GM21447 (cell line): Measurements from ENCODE around the gene RALBP1.
A peak's percentile ranks its signal among the peaks of the same experiment; 100 is the strongest.
"Not testable (repeated sequence)": the region's sequence is repeated elsewhere in the genome, so short reads cannot be mapped to it uniquely, and the experiment has no call there.

ENCODE experiments used
- ATAC-seq: cut with Tn5 transposase; IDR thresholded peaks from one replicate; pipeline ENCODE4 v1.9.1; 2021; ENCODE audit not compliant: unreplicated experiment

Gene RALBP1

DNA sequence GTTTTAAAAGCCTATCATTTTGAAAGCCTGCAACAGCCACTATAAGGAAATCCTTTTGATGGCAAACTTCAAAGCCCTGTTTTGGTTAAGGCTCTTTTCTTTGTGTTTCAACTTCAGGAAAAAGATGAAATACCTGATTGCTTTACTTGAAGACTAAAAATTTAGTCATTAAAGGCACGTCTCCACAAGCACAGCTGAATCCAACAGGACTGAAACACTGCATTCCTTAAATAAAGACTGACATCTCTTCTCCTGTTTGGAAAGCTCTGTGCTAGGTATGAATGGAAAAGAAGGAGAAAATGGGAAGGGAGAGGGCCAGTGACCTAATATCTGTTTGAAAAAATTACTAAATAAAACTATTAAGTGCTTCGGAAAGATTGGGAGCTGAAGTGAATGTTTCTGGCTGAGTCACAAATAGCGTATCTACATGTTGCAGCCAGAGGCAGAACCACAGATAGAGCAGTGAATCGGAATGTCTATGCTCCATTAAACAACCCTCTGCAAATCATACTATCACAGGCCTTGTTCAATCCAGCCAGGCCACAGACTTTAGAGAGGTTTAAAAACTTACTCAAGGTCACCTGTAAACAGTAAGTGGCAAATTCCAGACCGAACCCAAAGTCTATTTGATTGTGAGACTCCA, 21.1 kb upstream of the RALBP1 start:
- no peak for ATAC-seq

DNA sequence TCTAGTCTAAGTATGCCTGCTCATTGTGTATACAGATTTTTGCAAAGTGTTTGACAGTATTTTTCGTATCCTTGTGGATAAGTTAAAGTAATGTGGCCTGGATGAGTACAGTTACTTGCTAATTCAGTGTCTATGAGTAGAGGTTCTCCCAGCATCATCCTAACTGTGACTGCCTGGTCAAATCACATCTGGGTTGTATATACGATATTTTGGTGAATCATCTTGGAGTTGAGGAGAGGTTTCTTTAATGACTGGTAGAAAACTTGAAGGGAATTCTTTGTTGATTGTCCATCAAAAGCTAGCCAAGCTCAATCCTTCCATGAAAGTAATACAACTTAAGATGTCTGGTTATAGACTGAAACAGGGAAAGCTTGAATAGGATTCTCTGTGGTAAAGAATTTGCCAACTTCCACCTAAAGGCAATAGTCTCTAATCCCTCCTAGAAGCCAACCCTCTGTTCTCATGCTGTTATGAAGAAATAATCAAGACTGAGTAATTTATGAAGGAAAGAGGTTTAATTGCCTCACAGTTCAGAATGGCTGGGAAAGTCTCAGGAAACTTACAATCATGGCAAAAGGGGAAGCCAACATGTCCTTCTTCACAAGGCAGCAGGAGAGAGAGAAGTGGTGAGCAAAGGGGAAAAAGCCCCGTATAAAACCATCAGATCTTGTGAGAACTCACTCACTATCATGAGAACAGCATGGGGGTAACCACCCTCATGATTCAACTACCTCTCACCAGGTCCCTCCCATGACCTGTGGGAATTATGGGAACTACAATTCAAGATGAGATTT, 19.4 kb upstream of the RALBP1 start:
- ATAC-seq: no peak

DNA sequence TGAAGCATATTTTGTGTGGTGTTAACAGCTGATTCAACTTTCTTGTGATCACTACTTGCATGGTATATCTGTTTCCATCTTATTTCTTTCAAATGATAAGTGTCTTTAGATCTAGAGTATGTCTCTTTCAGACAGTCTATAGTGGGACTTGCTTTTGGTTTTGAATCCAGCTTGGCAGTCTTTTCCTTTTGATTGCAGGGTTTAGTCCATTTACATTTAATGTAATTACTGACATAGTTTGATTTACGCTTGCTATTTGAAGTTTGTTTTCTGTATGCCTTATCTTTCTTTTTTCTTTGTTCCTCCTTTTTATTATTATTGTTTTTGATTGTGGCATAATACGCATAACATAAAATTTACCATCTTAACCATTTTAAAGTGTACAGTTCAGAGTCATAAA, 9.2 kb upstream of the RALBP1 start:
- no peak for ATAC-seq

DNA sequence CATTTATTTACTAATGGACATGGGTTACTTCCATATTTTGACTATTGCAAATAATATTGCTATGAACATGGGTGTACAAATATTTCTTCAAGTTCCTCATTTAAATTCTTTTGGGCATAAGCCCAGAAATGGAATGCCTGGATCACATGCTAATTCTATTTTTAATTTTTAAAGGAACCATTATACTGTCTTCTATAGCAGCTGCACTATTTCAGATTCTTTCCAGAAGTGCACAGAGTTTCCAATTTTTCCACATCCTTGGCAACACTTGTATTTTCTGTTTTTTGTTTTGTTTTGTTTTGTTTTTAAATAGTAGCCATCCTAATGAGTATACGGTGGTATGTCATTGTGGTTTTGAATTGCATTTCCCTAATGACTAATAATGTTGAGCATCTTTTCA, 8.5 kb upstream of the RALBP1 start:
- no peak for ATAC-seq

DNA sequence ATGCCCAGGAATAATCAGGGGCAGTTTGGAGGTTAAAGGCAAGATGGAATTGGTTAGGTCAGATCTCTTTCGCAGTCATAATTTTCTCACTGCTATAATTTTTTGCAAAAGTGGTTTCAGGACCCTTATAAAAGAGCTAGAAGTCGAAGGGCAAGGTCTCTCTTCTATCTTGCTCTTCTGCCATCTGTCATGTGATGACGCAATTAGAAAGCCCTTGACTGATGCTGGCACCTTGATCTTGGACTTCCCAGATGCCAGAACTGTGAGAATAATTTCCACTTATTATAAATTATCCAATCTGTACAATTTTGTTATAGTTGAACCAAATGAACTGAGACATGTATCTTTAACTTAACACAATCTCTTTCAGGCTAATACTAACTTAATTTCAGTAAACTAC, 6.3 kb upstream of the RALBP1 start:
- ATAC-seq: no peak

DNA sequence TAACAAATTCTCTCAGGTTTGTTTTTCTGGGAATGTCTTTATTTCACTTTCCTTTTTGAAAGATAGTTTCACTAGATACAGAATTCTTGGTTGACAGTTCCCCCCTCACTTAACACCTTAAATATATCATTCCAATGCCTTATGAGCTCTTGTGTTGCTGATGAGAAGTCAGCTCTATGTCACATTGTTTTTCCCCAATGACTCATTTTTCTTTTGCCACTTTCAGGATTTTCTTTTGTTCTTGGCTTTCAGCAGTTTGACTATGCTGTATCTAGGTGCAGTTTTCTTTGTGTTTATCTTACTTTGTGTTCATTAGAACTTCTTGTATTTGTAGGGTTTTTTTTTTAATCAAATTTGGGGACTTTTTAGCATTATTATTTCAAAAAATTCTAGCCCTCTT, 5.6 kb upstream of the RALBP1 start:
- ATAC-seq: no peak

DNA sequence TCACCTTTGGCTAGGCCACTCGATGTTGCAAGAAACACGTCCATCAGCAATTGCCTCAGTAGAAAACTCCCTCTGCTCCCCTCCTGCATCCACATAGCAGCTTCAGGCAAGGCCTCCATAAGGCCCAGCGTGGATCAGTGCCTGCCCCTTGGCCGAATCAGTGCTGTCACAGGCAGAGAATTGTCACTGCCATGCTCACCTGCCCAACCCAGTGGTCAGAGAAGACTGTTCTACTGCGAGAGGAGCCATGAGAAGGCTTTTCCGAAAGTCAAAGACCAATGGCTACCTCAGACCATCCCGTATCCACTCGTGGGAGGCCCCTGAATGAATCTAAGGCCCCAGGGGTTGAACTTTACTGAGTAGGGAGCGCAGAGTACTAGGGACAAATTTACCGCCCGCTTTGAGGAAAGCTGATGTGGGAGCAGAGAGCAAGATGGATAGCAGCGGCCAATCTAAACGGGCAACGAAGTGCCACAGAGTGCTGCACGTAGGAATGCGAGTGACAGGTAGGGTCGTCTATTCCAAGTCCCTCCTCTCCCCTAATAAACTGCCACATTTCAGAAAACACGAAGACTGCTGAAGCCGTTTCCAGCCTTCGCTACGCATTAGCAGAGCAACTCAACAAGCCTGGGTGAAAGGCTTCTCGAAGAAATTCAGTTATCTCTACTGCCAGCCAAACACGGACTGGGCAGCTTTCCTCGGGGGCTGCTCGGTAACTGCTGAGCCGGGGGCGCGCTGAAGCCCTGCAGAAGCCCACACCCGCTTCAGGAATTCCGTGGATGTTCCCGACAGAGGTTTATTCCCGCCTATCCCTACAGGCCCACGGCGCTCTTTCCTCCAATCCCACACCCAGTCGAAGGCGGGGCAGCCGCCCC, 968 bp upstream of the RALBP1 start:
- peak; percentile 11 for ATAC-seq

DNA sequence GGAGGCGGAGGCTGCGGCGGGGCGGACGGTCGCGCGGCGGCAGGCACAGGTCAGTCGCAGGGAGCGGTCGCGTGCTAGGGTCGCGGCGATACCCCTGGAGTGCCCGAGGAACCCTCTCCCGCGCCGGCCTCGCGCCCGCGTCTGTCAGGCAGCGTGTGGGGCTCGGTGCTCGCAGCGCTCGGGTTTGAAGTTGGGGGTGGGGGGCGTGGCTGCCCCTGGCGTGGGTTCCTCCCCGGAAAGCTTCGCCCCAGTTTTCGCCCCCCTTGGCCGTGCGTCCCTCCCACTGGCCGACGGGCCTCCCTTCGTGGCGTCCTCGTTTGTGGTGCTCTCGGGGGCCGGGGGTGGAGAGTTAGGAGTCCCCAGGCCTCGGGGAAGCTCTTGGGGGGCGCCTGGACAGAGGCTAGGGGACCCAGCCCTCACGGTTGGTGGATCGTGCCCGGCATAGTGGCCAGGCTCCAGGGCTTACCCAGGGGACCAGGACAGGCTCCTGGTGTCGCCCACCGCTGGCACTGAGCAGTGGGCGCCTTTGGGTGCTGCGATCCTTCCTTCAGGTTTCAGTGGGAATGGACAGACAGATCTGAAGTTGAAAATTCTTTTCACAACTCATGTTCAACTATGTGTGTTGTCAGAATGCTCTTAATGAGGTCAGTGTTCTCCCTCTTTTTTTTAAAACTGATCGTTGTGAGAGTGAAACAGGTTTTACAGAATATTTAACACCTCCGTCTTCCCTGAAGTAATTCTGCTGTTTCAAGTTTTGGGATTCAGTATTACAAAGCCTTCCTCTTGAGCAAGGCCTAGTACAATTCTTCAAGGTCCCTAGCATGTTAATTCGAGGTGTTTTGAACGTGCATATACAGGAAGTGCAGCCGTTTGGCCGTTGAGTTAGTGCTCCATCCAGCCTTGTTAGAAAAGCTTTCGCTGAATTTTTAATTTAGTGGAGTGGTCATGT, 604 bp downstream of the RALBP1 start:
- peak; percentile 24 for ATAC-seq

DNA sequence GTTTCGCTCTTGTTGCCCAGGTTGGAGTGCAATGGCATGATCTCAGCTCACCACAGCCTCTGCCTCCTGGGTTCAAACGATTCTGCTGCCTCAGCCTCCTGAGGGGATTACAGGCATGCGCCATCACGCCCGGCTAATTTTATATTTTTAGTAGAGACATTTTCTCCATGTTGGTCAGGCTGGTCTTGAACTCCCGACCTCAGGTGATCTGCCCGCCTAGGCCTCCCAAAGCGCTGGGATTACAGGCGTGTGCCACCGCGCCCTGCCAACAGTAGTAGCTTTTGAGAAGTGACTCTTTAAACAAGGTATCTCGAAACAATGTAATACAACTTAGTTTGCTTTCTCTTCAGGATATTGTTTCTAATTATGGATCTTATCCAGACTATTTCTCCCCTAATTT, 1.6 kb downstream of the RALBP1 start:
- ATAC-seq: not testable (repeated sequence)

DNA sequence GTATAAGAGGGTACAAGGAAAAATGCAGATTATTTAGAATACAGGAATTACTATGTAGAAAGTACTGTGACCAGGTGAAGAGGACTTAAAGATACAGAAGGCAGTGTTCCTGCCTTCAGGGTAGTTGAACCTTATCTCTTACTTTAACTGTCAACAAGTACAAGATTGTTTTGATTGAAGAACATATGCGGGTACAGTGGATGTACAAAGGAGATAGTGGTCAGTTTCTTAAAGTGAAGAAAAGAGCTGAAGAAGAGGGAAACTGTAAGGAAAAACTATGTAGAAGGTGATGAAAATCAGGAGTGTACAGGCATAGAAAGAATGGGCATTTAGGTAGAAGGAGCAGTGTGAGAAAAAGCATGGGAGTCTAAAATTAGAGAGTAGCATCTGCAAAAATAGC, 2.2 kb downstream of the RALBP1 start:
- ATAC-seq: no peak

DNA sequence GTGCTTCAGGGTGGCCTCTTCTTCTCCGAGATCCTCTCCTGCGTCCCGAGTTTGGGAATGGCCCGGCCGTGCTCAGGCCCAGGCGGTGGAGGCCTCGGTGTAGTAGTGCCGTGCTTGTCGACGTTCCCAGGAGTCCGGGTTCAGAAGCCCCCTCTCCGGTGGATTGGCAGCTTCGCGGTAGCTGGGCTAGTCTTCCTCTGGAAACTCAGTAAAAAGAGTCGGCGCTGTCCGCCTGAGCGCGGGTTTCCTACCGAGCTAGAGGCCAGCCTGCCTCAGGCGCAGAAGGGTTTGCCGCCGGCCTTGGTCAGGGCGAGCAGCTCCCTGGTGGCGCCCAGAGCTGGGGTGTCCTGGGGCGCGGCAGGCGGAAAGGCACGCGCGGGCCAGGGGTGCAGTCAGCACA, 3.2 kb downstream of the RALBP1 start:
- ATAC-seq: no peak

DNA sequence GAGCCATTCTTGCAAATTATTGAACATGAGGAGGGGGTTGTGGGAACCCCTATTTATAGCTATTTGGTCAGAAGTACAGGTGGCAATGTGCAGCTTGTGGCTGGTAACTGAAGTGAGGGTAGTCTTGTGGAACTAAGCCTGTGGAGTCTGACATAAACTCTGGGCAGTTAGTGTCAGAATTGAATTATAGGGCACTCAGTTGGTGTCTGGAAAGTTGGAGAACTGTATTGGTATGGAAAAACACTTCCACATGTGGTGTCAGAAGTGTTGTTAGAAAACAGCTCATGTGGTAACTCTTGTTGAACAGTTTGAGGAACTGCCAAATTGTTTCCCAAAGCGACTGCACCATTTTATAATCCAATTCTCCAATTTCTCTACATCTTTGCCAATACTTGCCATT, 7.5 kb downstream of the RALBP1 start:
- ATAC-seq: peak; percentile 58

DNA sequence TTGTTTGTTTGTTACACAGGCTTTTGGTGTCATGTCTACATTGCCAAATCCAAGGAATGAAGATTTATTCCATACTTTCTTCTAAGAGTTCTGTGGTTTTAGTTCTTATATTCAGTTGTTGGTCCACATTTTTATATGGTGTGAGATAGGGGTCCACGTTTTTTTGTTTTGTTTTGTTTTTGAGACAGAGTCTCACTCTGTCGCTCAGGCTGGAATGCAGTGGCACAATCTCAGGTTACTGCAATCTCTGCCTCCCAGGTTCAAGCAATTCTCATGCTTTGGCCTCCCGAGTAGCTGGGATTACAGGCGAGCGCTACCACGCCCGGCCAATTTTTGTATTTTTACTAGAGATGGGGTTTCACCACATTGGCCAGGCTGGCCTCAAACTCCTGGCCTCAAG, 8.2 kb downstream of the RALBP1 start:
- ATAC-seq: no peak

DNA sequence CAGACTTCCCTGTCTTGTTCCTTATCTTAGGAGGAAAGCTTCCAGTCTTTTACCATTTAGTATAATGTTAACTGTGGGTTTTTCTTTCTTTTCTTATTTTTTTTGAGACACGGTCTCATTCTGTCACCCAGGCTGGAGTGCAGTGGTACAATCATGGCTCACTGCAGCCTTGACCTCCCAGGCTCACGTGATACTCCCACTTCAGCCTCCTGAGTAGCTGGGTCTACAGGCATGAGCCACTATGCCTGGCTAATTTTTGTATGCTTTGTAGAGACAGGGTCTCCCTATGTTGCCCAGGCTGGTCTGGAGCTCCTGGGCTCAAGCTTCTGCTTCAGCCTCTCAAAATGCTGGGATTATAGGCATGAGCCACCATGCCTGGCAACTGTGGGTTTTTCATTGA, 9.5 kb downstream of the RALBP1 start:
- not testable (repeated sequence) for ATAC-seq

DNA sequence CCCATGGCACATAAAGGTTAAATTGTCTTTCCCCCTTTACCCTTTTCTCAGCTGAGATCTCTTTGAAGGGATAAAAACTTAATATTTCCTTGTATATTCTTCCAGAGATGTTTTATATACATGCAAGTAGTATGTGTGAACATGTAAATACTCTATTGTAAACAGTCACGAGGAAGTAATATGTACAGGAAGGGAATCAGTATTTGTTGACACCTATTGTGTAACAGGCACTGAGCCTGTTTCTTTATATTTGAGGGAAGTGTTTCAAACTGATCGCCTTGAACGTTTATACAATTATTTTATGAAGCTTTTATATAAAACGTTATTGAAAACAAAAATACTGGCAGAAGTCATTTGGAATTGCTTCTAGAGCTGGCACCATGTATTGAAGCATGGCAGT, 13.2 kb downstream of the RALBP1 start:
- no peak for ATAC-seq

DNA sequence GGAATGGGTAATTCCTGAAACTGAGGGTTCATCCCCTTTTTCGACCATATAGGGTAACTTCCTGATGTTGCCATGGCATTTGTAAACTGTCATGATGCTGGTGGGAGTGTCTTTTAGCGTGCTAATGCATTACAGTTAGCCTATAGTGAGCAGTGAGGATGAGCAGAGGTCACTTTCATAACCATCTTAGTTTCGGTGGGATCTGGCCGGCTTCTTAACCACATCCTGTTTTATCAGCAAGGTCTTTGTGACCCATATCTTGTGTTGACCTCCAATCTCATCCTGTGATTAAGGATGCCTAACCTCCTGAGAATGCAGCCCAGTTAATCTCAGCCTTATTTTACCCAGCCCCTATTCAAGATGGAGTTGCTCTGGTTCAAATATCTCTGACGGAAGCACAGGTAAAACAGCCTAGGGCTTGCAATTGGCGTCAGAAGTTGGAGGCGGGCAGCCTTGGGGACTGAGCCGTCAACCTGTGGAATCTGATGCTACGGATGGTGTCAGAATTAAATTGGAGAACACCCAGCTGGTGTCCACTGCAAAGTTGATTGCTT, 19.5 kb downstream of the RALBP1 start:
- ATAC-seq: peak; percentile 86

DNA sequence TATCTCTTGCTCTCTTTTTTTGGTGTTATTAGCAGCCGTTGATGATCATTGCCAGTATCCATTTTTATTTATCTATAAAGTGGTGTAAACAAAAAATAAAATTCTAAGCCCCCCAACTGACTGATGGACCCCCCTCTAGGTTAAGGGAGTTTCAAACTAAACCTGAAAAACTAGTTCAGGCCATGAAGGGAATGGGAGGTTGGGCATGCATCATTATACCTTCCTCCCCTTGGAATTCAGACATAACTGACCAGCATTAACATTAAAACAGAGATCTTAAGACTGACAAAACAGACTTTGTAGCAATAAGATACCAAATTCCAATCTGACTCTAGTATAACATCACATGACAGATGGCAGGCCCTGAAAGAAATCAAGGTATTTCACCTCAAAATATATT, 20.2 kb downstream of the RALBP1 start:
- ATAC-seq: no peak

DNA sequence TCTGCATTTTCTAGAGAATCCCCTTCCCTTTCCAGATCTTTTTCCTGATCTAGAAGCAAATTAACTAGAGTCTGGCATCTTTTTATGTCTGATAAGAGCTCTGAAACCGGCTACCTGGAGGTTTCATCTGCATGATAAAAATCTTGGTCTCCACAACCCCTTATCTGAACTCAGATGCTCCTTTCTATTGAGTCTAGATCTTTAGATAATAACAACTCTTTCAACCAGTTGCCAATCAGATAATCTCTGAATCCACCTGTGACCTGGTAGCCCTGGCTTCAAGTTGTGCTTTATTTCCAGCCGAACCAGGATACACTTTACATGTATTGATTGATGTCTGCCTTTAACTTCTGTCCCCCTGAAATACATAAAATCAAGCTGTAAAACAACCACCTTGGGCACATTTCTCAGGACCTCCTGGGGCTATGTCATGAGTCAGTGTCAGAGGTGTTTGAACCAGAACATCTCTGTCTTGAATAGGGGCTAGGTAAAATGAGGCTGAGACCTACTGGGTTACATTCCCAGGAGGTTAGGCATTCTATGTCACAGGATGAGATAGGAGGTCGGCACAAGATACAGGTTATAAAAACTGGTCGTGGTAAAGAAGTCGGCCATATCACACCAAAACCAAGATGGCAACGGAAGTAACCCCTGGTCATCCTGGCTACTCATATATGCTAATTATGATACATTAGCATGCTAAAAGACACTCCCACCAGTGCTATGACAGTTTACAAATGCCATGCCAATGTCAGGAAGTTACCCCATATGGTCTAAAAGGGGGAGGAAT, 20.8 kb downstream of the RALBP1 start:
- no peak for ATAC-seq

DNA sequence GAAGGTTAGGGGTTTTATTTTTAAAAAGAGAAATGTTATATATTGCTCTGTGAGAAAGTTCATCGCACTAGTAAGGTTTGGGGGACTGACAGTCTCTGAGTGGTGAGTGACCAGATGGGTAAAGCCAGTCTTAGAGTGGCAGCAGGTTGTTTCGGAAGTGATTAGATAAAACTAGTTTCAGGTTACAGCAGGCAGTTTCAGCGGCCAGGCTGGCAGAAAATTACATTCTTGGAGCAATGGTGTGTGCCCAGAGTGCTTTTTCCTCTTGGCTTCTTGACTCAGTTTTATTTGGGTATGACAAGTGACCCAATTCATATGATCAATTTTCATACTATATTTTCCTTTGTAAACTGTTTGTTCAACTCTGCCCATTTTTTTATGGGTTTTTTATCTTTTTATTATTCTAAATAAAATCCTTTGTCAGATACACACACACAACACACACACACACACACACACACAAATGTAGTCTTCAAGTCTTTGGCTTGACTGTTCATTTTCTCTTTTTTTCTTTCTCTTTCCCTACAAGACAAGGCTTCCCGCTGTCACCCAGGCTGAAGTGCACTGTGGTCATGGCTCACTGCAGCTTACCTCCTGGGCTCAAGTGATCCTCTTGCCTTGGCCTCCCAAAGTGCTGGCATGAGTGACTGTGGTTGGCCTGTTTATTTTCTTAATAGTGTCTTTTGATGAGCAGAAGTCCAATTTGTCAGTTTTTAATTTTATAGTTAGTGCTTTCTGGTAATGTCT, 30.9 kb downstream of the RALBP1 start:
- ATAC-seq: no peak
